Posterior cingulate gyrus (tissue), 11 donors: Measurements from ENCODE around the gene AAMDC.
A peak's percentile ranks its signal among the peaks of the same experiment; 100 is the strongest.

Source experiments
- DNase-seq, 10 donors: peaks; one replicate each; pipeline versions ENCODE4 v3.0.0 to v3.0.0-alpha.2; 2020 to 2021; ENCODE audit warnings: mixed read lengths in 3 of 10
- intact Hi-C: fragments of 100-400 bp; cut with DNase I; formaldehyde crosslinking; loops from one replicate; pipeline ENCODE4 v1.15.1; 2023

Gene AAMDC

DNA sequence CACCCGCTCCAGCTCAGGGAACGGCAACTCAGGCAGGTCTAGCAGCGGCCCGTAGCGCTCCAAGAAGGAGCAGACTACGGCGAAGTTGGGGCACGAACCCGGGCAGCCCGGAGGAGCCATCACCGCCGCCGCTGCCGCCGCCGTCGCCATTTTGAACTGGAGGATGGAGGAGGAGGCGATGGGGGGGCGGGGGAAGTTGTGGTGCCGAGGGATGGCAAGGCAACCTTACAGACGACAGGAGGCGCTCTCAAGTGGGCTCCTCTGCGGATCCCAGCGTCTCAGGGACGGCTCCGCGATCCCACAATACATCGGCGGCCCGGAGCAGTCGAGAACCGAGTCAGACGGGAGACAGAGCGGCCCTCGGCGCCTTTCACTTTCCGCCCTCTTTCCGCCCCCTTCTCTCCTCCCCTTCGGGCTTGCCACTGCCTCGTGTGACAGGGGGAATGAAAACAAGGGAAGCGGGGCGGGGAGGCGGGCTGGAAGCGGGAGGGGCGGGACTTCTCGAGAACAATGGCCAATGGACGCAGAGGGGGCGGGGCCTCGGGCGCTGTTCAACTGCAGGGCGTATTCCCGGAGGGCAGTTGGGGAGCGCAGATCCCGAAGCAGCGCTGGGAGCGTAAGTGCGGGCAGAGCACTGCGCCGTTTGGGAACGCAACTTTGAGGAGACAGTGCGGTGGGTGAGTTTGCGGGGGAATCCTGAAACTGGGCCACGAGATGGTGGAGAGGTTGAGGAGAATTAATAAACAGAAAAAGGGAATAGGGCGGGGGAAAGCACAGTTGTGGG lies at the start of gene AAMDC, which contains the start of gene RSF1:
TSS of gene AAMDC (plus strand) at position 580 of the 784 bp plus-strand sequence. CDS start 21,353 bp downstream, outside the sequence.
TSS of gene RSF1 (minus strand) at position 158 of the 784 bp plus-strand sequence. CDS start at position 150, 8 bp downstream.
- intact Hi-C loops, result loop anchor here (1.0 to 10.0 kb wide), 3 partner anchors 174 to 224 kb away; partner anchors contain the start of genes CLNS1A and INTS4
- peak; percentile 97 to 100 (median 99) for DNase-seq

DNA sequence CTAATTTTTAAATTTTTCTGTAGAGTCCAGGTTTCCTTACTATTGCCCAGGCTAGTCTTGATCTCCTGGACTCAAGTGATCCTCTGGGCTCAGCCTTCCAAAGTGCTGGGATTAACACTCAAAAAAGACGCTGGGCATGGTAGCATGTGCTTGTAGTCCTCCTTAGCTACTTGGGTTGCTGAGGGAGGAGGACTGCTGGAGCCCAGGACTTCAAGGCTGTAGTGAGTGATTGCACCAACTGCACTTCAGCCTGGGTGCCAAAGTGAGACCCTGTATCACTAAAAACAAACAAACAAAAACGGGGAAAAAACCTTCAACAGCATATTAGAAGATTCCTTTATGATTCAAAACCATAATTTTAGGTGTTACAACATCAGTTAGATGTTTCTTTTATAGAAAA lies 45.0 kb upstream of the AAMDC start:
- intact Hi-C loops, result no loop called here

DNA sequence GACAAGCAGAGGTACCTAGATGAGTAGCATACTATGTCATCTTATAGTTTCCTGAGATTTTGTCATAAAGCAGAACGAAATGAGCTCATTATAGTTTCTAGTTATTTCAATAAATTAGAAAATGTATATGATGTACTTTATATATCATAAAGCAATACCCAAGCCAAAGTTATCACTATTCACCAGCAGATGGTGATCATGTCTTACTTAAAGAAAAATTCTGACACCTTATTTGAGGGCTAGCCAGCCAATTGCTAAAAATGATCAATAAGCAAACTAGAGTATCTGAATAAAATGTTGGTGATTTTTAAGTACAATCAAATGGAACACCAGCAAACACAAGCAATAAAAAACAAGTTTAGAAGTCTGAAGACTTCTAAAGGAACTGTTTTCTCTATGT lies 44.5 kb upstream of the AAMDC start:
- intact Hi-C loops, result no loop called here
- no peak for DNase-seq

More for the DNA sequence above, 45.0 kb upstream of the AAMDC start:
- DNase-seq, result no peak

DNA sequence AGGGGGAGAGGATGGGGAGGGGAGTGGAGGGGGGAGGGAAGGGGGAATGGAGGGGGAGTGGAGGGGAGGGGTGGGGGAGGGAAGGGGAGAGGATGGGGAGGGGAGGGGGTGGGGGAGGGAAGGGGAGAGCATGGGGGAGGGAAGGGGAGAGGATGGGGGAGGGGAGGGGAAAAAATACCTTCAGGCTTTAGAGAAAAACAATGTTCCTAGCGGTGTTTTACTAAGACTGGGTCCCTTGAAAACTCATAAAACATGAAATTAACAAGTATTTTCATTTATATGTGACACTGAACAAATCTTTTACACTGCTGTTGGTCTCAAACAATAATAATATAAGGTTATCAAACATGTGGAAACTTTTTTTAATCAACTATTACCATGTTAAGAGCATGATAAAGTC lies 42.8 kb upstream of the AAMDC start:
- no peak for DNase-seq
- intact Hi-C loops, result no loop called here

DNA sequence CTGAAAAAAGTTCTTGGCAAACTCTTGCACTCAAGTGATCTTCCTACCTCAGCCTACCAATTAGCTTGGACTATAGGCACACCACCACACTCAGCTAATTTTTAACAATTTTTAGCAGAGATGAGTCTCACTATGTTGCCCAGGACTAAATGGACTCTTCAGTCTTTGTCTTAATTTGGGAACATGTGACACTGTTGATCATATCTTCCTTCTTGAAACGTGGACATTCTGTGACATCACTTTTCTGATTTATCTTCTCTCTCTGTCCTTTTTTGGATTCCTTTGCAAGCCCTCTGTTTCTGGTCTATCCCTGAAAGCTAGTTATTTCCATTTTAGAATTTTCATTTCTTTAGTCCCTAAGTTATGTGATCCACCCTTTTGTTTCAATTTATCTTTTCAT lies 42.4 kb upstream of the AAMDC start:
- DNase-seq, result no peak
- intact Hi-C loops, result no loop called here

DNA sequence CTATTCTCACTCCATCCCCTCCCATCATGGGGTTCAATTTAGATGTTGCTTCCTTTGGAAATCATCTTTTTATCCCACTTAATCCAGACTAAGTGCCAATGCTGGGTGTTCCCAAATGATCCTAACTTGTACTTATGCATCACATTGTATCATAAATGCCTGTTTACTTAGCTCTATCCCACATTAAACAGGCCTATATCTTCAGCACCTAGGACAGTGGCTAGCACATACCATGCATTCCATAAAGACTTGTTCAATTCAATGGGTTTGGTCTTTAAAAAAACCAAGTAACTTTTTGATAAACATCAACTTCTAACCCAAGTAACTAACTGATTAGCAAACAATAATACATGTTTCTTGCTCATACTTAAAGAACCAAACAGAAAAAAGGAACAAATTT lies 41.0 kb upstream of the AAMDC start:
- no peak for DNase-seq
- intact Hi-C loops, result no loop called here

DNA sequence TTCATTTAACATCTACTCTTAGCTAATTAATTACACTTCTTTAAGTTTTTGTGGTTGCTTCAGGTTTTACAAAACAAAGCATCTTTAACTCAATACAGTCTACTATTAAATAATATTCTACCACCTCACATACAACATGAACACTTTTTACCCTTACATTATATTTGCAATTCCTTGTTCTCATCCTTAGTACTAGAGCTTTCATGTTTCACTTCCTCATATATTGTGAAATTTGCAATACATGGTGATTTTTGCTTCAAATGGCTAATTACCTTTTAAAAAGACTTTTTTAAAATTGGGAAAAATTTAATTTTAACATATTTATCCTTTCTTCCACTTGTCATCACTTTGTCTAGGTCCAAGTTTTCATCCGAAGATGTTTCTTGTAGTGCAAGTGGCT lies 37.9 kb upstream of the AAMDC start:
- no peak for DNase-seq
- intact Hi-C loops, result no loop called here

DNA sequence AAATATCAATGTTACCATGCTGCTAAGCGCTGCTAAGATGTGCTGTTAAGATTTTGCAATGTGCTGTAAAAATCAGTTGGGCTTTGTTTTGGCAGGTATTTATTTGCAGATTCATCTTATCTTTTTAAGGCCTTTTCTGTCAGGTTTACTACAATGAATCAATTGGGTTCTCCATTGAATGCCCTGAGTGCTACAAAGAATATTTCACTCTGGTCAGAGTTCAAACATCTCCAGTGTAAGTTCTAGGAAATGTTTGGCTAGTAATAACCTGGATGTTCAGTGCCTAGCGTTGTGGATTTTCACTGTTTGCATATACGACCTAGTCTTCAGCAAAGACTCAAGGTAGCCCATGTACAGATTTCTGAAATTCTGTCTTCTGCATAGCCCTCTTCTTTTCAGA lies 36.4 kb upstream of the AAMDC start:
- intact Hi-C loops, result no loop called here
- DNase-seq, result no peak

DNA sequence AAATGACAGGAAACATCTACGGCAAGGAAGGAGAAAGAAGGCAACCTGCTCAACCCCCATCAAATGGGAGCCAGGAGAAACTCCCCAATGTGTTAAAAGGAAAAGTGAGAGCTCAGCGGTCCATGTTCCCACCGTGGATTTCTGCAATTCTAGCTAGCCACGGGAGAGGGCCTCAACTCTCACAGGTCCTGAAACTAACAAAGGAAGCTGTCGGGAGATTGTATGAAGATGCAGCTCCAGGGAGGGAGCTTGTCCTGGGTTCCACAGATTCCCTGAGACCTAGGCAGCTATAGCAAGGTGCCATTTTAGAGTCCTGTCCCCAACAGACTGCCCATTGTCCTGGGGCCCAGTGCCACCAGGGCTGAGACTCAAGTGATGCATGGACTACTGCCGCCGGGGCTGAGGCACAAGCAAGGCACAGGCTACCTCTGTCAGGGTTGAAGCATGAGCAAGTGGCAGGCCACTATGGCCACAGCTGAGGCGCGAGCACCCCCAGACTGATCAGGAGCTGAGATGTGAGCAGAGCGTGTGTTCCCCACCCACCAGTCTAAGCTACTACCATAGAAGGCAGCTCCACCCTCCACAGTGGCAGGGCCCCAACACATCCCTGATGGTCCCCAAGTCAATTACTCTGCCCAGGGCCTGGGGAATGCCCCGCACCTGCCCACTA lies 31.7 kb upstream of the AAMDC start:
- intact Hi-C loops, result no loop called here
- DNase-seq, result no peak

DNA sequence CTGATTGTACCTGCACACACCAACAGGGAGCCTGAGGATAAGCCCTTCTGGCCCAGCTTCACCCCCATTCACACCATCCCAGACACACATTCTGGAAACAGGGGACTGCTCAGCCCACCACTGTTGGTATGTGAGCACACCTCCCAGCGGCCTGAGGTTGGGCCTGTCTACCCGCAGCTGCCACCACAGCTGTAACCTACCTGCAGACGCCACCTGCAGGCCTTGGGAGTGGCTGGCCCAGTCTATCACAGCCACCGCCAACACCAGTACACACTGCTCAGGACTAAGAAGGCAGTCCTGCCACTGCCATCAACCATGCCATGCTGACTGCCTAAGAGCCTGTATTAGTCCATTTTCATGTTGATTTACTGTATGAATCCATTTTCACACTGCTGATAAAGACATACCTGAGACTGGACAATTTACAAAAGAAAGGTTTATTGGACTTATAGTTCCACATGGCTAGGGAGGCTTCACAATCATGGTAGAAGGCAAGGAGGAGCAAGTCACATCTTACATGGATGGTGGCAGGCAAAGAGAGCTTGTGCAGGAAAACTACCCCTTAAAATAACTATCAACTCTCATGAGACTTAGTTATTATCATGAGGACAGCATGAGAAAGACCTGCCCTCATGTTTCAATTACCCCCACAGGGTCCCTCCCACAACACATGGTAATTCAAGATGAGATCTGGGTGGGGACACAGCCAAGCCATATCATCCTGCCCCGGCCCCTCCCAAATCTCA lies 31.0 kb upstream of the AAMDC start:
- intact Hi-C loops, result no loop called here
- no peak for DNase-seq

DNA sequence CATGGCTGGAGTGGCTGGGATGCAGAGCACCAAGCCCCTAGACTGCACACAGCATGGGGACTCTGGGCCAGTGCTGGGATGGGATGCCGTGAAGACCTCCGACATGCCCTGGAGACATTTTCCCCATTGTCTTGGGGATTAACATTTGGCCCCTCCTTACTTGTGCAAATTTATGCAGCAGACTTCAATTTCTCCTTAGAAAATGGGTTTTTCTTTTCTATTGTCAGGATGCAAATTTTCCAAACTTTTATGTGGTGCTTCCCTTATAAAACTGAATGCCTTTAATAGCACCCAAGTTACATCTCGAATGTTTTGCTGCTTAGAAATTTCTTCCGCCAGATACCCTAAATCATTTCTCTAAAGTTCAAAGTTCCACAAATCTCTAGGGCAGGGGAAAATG lies 29.6 kb upstream of the AAMDC start:
- no peak for DNase-seq
- intact Hi-C loops, result no loop called here

DNA sequence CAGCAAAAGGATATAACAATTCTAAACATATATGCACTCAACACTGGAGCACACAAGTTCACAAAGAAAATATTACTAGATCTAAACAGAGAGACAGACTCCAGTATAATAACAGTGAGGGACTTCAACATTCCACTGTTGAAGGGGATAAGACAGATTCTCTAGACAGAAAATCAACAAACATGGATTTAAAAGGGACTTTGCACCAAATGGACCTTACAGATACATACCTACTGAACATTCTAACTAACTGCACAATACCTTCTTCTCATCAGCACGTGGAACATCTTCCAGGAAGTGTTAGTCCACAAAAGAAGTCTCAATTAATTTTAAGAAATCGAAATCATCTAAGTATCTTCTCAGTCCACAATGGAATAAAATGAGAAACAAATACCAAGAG lies 27.0 kb upstream of the AAMDC start:
- intact Hi-C loops, result no loop called here

DNA sequence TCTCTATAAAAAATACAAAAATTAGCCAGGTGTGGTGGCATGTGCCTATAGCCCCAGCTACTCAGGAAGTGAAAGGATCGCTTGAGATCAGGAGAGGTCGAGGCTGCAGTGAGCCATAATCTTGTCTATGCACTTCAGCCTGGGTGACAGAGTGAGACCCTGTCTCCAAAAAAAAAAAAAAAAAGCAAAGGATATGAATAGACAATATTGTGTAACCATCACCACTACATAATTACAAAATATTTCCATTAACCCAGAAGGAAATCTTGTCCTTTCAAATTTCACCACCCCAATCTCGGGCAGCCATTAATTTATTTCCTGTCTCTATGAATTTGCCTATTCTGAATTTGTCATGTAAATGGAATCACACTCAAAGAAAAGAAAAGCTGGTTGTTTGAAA lies 21.6 kb upstream of the AAMDC start:
- intact Hi-C loops, result no loop called here
- DNase-seq, result no peak

More for the DNA sequence above, 27.0 kb upstream of the AAMDC start:
- DNase-seq, result no peak

DNA sequence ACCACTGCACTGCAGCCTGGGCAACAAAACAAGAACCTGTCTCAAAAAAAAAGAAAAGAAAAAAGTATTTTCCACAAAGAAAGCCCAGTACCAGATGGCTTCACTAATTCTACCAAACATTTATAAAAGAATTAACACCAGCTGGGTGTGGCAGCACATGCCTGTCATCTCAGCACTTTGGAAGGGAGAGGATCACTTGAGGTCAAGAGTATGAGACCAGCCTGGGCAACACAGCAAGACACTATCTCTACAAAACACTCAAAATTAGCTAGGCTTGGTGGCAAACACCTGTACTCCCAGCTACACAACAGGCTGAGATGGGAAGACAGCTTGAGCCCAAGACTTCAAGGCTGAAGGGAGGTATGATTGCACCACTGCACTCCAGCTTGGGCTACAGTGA lies 20.5 kb upstream of the AAMDC start:
- intact Hi-C loops, result no loop called here
- DNase-seq, result no peak

DNA sequence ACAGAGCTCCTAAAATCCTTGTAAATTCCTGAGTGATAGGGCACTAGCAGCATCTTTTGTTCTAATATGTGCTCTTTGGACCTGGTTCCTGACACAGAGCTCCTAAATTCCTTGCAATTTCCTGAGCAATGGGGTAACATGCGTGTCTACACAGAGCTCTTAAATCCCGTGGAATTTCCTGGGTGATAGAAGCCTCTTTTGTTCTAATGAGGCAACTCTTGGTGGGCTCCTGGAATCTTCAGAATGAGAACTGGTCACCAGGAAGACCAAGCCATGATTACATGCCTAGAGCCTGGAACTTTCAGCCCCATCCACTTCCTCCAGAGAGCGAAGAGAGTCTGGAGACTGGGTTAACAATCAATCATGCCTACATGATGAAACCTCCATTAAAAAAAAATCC lies 19.5 kb upstream of the AAMDC start:
- intact Hi-C loops, result no loop called here
- no peak for DNase-seq

DNA sequence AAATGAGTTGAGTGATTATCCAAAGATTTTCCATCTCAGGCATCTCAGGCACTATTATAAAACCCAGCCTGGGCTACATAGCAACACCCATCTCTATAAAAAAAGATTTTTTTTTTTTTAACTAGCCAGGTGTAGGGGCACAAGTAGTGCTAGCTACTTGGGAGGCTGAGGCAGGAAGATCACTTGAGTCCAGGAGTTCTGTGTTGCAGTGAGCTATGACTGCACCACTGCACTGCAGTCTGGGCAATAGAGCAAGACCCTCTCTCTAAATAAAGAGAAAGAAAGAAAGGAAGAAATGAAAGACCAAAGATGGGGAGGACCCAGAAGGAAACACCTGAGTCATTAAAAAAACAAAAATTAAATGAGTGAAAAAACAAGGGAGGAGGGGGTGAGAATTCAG lies 14.5 kb upstream of the AAMDC start:
- no peak for DNase-seq
- intact Hi-C loops, result no loop called here

DNA sequence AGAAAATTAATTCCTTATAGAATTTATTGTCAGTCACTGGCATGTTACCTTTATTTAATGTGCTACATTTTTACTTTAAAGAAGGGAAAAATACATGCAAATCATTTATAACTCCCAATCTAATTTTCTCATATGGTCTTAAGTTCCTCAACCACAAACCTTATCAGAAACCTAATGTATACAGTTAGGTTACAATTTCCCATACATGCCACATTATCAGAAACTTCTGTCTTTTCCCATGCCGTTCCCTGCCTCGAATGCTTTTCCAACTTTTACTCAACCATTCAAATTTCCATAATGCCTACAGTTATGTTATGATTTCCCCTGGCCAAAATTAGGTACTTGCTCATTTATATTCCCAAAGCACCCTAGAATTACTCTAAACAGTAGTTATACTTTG lies 14.0 kb upstream of the AAMDC start:
- intact Hi-C loops, result no loop called here
- no peak for DNase-seq

DNA sequence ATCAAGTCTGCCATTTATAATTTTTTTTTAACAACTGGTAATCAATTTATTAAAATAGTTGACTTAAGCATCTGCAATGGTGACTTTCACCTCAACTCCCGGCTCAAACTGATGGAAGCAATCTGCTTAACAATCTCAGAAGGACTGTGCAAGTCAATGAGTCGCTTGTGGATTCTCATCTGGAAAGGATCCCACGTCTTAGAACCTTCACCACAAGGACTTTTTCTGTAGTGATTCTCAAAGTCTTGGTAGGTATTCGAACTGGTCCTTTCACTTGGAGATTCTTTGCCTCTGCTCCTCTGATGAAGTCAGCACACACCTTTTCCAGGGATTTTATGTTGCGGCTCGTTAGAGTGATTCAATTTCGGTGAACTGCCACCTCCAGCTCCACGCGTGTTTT lies 7.7 kb upstream of the AAMDC start:
- no peak for DNase-seq
- intact Hi-C loops, result no loop called here

DNA sequence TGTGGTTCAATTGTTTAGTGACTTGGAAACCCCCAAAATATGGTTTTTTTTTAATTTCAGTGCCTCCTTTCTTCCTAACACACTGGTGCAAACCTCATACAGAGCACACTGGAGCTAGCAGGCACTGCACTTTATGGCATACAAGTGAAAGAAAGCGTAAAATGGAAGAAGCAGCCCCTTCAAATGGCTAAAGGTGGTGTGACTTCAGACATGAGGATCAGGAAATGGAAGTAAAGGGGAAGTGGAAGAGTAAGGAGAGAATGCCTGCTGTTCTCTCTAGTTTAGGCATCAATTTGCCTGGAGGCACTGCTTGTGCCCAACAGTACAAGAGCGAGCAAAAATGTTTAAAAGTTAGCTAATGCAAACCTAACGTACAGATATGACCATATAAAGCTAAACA lies 6.1 kb upstream of the AAMDC start:
- no peak for DNase-seq
- intact Hi-C loops, result no loop called here

DNA sequence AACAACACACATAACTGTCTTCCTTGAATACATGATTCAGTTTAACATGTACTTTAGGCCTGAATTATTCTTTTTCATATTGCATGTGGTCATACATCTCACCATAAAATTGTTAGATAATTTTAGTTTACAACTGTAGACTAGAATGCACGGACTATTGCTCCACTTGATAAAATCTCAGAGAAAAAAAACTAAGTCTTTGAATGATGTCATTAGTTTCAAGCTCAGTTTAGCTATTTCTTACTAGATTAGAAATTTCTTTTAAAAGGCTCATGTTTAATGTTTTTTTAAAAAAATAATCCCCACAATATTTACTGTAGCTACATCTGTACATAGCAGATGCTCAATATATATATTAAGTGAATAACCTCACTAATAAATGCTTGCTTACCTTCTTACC lies 5.5 kb upstream of the AAMDC start:
- intact Hi-C loops, result no loop called here

DNA sequence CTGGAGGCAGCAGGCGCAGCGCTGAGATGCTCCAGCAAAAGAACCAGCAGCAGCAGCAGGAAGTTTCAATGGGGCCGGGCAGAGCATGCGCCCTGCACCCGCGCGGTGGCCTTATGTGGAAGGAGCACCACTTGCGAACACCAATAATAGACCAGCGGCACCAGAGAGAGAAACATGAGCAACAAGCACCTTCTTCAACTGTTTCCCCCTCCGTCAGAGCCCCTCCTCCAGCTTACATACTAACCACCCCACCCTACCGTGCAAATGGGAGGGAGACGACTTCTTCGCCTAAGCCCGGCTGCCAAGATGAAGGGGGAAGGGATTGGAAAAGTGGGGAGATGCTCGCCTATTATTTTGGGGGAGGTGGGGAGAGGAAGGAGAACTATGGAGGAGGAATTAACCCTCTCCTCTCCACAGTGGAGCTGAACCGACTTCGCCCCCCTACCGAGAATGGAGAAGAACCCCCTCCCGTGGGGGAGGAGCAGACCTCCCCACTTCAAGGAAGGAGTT lies 1.5 kb upstream of the AAMDC start:
- DNase-seq, result peak; percentile 80 to 98 (median 90)
- intact Hi-C loops, result no loop called here

More for the DNA sequence above, 5.5 kb upstream of the AAMDC start:
- DNase-seq, result no peak
